Endothelial cell (in vitro differentiated cells): Measurements from ENCODE around the gene RPL12. TPM values are rescaled to one million over a fixed set of nuclear protein-coding genes. Genes with fewer than 3 reads are reported as not detected.
A peak's percentile ranks its signal among the peaks of the same experiment; 100 is the strongest.
"Not testable (repeated sequence)": the region's sequence is repeated elsewhere in the genome, so short reads cannot be mapped to it uniquely, and the experiment has no call there.

Source experiments
- DNase-seq: peaks from one replicate; pipeline ENCODE4 v3.0.0; 2021; ENCODE audit warnings: low spot score
- H3K27ac Mint-ChIP-seq: one replicate; pipeline ENCODE4 v1.8.0; 2021; ENCODE audit warnings: mixed read lengths, inconsistent platforms; ENCODE audit not compliant: unreplicated experiment
- H3K27me3 Mint-ChIP-seq: one replicate; pipeline ENCODE4 v1.8.0; 2021; ENCODE audit warnings: mild to moderate bottlenecking, moderate library complexity, mixed read lengths, inconsistent platforms; ENCODE audit not compliant: unreplicated experiment
- H3K36me3 Mint-ChIP-seq: one replicate; pipeline ENCODE4 v1.8.0; 2021; ENCODE audit warnings: mild to moderate bottlenecking, low read depth, mixed read lengths, inconsistent platforms; ENCODE audit not compliant: unreplicated experiment
- H3K4me1 Mint-ChIP-seq: one replicate; pipeline ENCODE4 v1.8.0; 2021; ENCODE audit warnings: mild to moderate bottlenecking, mixed read lengths, inconsistent platforms; ENCODE audit not compliant: unreplicated experiment
- H3K4me3 Mint-ChIP-seq: one replicate; pipeline ENCODE4 v1.8.0; 2021; ENCODE audit warnings: mild to moderate bottlenecking, mixed read lengths, inconsistent platforms; ENCODE audit not compliant: unreplicated experiment
- H3K9me3 Mint-ChIP-seq: one replicate; pipeline ENCODE4 v1.8.0; 2021; ENCODE audit warnings: mixed read lengths, inconsistent platforms; ENCODE audit not compliant: unreplicated experiment
- CTCF ChIP-seq: fragments of 200-600 bp; sonication (generic); IDR thresholded peaks from one replicate; pipeline ENCODE4 v1.5.0; 2021; ENCODE audit warnings: antibody characterized with exemption; ENCODE audit not compliant: unreplicated experiment
- total RNA-seq: library from RNA; stranded (reverse); fragmentation: NEBNext Ultra II Directional; extraction: Animal tissue kit (Norgen Biotek cat#: 25700); gene quantifications from one replicate; pipeline ENCODE4 v1.2.1, GENCODE V29; 2021; ENCODE audit not compliant: unreplicated experiment

The RPL12 gene
- total RNA-seq, 1 donor from 2014 or later: 1,208 TPM

DNA sequence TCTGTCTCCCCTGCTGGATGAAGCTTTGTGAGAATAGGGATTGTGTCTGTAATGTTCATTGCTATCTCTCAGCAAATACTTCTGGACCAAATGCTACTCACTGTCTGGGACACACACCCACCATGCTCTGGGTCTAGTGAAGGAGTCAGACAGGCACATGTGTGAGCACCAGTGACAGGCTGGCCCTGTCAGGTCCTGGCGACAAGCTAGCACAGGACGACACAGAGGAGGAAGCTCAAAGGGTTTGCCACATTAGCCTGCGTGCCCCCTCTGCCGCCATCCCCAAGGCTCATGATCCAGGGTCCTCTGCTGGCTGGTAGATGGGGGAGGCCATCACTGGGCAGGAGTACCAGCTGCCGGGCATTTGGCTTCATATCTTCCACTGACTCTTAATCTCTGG is 23.4 kb upstream of the RPL12 start:
- TF ChIP-seq CTCF: no peak
- Mint-ChIP-seq H3K27ac (no peak overlapping the region), H3K4me1 (no peaks in the 10 kb centered on the region), H3K36me3 (peaks cover 12% of the 10 kb centered on the region), H3K27me3 (peaks cover 1% of the 10 kb centered on the region), H3K4me3 (no peak overlapping the region), H3K9me3 (no peaks in the 10 kb centered on the region)
- no peak for DNase-seq

DNA sequence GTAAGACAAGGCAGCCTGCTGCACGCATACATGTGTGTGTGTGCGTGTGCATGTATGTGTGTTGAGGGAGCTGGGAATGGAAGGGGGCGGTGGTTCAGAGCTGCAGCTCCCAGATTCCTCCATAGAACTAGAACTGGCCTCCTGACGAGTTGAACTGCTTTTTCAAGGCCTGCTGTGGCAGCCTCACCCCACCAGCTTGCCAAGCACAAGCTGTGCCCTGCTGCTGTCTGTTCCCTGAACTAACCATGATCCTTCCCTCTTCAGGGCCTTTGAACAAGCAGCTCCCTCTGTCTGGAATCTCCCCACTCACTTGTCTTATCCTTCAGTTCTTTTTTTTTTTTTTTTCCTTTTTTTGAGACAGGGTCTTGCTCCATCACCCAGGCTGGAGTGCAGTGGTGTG is 22.7 kb upstream of the RPL12 start:
- no peak for DNase-seq
- Mint-ChIP-seq H3K27me3 (peaks cover 1% of the 10 kb centered on the region), H3K4me1 (no peaks in the 10 kb centered on the region), H3K4me3 (peak overlapping the region; percentile 9), H3K27ac (no peak overlapping the region), H3K36me3 (peaks cover 12% of the 10 kb centered on the region), H3K9me3 (no peaks in the 10 kb centered on the region)
- TF ChIP-seq CTCF: no peak

- H3K36me3 Mint-ChIP-seq: peaks cover 12% of the 10 kb centered on the region
- no peak for TF ChIP-seq CTCF
- H3K4me3 Mint-ChIP-seq: no peak overlapping the region
- H3K27ac Mint-ChIP-seq: no peak overlapping the region
- H3K27me3 Mint-ChIP-seq: peaks cover 1% of the 10 kb centered on the region
- H3K9me3 Mint-ChIP-seq: no peaks in the 10 kb centered on the region
- H3K4me1 Mint-ChIP-seq: no peaks in the 10 kb centered on the region
- DNase-seq: no peak
Observed at GRCh38 chr9:127473501-127473900, 22.3 kb upstream of the RPL12 start.

DNA sequence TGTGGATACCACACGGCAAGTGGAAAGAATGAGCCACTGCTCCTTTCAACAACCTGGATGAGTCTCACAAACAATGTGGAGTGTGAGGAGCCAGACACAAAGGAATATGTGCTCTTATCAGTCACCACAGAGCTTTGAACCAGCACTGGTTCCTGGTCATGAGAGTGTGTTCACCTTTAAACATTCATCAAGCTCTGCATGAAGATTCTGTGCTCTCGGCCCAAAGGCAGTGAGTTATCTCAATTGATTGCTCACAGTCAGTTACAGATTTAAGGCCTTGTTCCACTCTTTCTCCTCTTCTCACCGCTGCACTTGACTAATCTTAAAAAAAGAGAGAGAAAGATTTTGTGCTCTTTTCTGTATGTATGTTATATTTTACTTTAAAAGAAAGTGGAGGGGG is 19.5 kb upstream of the RPL12 start:
- DNase-seq: no peak
- no peak overlapping the region for H3K4me3 Mint-ChIP-seq
- TF ChIP-seq CTCF: no peak
- peaks cover 1% of the 10 kb centered on the region for H3K27me3 Mint-ChIP-seq
- no peak overlapping the region for H3K27ac Mint-ChIP-seq
- no peaks in the 10 kb centered on the region for H3K4me1 Mint-ChIP-seq
- H3K9me3 Mint-ChIP-seq: no peaks in the 10 kb centered on the region
- peaks cover 12% of the 10 kb centered on the region for H3K36me3 Mint-ChIP-seq

- H3K27ac Mint-ChIP-seq: no peak overlapping the region
- H3K4me1 Mint-ChIP-seq: no peaks in the 10 kb centered on the region
- H3K36me3 Mint-ChIP-seq: peaks cover 17% of the 10 kb centered on the region
- no peaks in the 10 kb centered on the region for H3K9me3 Mint-ChIP-seq
- no peak overlapping the region for H3K4me3 Mint-ChIP-seq
- no peak for TF ChIP-seq CTCF
- peaks cover 1% of the 10 kb centered on the region for H3K27me3 Mint-ChIP-seq
- no peak for DNase-seq
Observed at GRCh38 chr9:127467621-127468020, 16.4 kb upstream of the RPL12 start.

DNA sequence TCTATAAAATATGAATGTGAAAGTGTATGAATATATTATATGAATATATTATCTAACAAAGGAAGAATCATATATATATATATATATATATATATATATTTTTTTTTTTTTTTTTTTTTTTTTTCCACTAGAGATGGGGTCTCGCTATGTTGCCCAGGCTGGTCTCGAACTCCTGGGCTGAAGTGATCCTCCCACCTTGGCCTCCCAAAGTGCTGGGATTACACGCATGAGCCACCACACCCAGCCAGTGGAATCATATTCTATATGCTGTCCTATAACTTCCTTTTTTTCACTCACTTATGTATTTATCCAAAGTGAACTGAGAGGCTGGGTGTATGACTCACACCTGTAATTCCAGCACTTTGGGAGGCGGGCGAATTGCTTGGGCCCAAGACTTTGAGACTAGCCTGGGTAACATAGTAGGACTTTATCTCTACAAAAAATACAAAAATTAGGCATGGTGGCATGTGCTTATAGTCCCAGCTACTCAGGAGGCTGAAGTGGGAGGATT is 15.3 kb upstream of the RPL12 start:
- not testable (repeated sequence) for H3K4me1 Mint-ChIP-seq, H3K27ac Mint-ChIP-seq, H3K4me3 Mint-ChIP-seq, H3K27me3 Mint-ChIP-seq, H3K9me3 Mint-ChIP-seq, DNase-seq
- H3K36me3 Mint-ChIP-seq: peaks cover 27% of the 10 kb centered on the region
